K562 (cell line): ENCODE data around the gene MAPK4. TPM values are rescaled to one million over a fixed set of nuclear protein-coding genes. Genes with fewer than 3 reads are reported as not detected.

ENCODE experiments used
- ARID1B ChIP-seq: fragments of 450-650 bp; IDR thresholded peaks from 2 replicates; pipeline ENCODE4 v1.6.1; 2016; ENCODE audit warnings: antibody characterized with exemption, mild to moderate bottlenecking, inconsistent platforms
- CBX1 ChIP-seq: sonication (generic); IDR thresholded peaks from 2 replicates; pipeline ENCODE4 v1.6.1; 2016; ENCODE audit warnings: antibody characterized with exemption, low read depth, mild to moderate bottlenecking
- CHD2 ChIP-seq: IDR thresholded peaks from 2 replicates; pipeline ENCODE4 v1.6.1; 2011; ENCODE audit warnings: low read depth, low read length
- FOXJ3 ChIP-seq: sonication (generic); formaldehyde crosslinking; IDR thresholded peaks from 2 replicates; pipeline ENCODE4 v1.4.0; 2020; ENCODE audit warnings: mild to moderate bottlenecking, missing genetic modification reagents
- HOMEZ ChIP-seq: fragments of 250-450 bp; sonication (Bioruptor Pico); IDR thresholded peaks from 2 replicates; pipeline ENCODE4 v1.4.0; 2020; ENCODE audit warnings: mild to moderate bottlenecking, moderate library complexity
- ILK ChIP-seq: fragments of 450-650 bp; IDR thresholded peaks from 2 replicates; pipeline ENCODE4 v1.6.1; 2016; ENCODE audit warnings: missing genetic modification characterization, low read depth, mild to moderate bottlenecking, missing compliant biosample characterization, moderate library complexity, borderline replicate concordance
- MTF1 ChIP-seq: fragments of 250-450 bp; sonication (Bioruptor Pico); IDR thresholded peaks from 2 replicates; pipeline ENCODE4 v1.9.0; 2021; ENCODE audit warnings: moderate library complexity, mild to moderate bottlenecking, inconsistent platforms, borderline replicate concordance
- NCOA1 ChIP-seq: fragments of 450-650 bp; IDR thresholded peaks from 2 replicates; pipeline ENCODE4 v1.6.1; 2016; ENCODE audit warnings: low read depth
- NR1H2 ChIP-seq: sonication (generic); formaldehyde crosslinking; IDR thresholded peaks from 2 replicates; pipeline ENCODE4 v1.4.0; 2020; ENCODE audit warnings: mild to moderate bottlenecking, missing genetic modification reagents
- STAT5B ChIP-seq: fragments of 250-450 bp; sonication (Bioruptor Pico); IDR thresholded peaks from 2 replicates; pipeline ENCODE4 v1.8.0; 2021; ENCODE audit warnings: mild to moderate bottlenecking, inconsistent platforms
- TEAD2 ChIP-seq: fragments of 450-650 bp; IDR thresholded peaks from 2 replicates; pipeline ENCODE4 v1.6.1; 2016; ENCODE audit warnings: missing genetic modification characterization, control low read depth, missing compliant biosample characterization
- TSC22D4 ChIP-seq: fragments of 450-650 bp; IDR thresholded peaks from 2 replicates; pipeline ENCODE4 v1.6.1; 2016; ENCODE audit warnings: missing genetic modification characterization, missing biosample characterization, control low read depth
- ZBTB34 ChIP-seq: fragments of 250-450 bp; sonication (Bioruptor Pico); IDR thresholded peaks from 2 replicates; pipeline ENCODE4 v1.8.0; 2021; ENCODE audit warnings: mild to moderate bottlenecking, moderate library complexity
- ZNF551 ChIP-seq: fragments of 250-450 bp; sonication (Bioruptor Pico); IDR thresholded peaks from 2 replicates; pipeline ENCODE4 v1.5.0; 2021; ENCODE audit warnings: mild to moderate bottlenecking, moderate library complexity
- polyA plus RNA-seq, 8 experiments: library from polyadenylated mRNA; depleted of rRNA in 4 of 8; stranded (reverse) in 5 of 8; unstranded in 3 of 8; fragments of >200 nt; fragmentation: Nextera tagmentation in 2 of 8; fragmentation: Illumina TruSeq in 1 of 8; extraction: Ambion mirVana in 2 of 8; extraction: Trizol in 1 of 8; gene quantifications; 2 replicates each; pipeline versions ENCODE4 v1.2.1 to v1.2.3, GENCODE V29; 2011 to 2014; ENCODE audit warnings: inconsistent platforms in 1 of 8, missing spikeins in 1 of 8
- total RNA-seq, 7 experiments: library from RNA; depleted of rRNA in 6 of 7; stranded (reverse); fragments of >200 nt in 6 of 7; fragmentation: Illumina TruSeq in 2 of 7; extraction: Trizol in 2 of 7; gene quantifications; 2 replicates each; pipeline versions ENCODE4 v1.2.1 to v1.2.3, GENCODE V29; 2011 to 2021; ENCODE audit warnings: low replicate concordance in 1 of 7
- TF ChIP-seq, protein P1 (sequence below): fragments of 250-450 bp; sonication (Bioruptor Pico); IDR thresholded peaks from 2 replicates; pipeline ENCODE4 v1.8.0; 2022; ENCODE audit warnings: inconsistent platforms, mild to moderate bottlenecking, moderate library complexity, borderline replicate concordance

The MAPK4 gene
- total and polyA plus RNA-seq, 9 of the 15 experiments (the other 6 are each of a cell fraction or from before 2014, with no cell fraction given) = not detected

DNA sequence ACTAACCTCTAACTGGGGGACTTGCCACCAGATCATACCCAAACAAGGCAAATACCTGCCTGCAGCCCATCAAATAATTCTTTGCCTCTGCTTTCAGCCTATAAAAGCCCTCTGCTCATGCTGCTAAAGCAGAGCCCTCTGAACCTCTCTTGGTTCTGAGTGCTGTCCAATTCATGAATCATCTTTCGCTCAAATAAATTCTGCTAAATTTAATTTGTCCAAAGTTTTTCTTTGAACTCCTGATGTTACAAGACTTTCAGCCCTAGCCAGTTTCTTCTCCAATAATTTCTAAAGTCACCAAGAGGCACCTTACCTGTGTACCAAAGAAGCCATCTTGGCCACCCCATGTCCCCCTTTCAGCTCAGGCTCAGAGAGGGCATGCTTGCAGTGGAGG is 188.0 kb downstream of the MAPK4 start (continued):
- TF ChIP-seq HOMEZ (CRISPR knock-in tag) (no peak), NR1H2 (no peak), ZNF551 (CRISPR knock-in tag) (no peak), TEAD2 (tag) (no peak), MTF1 (no peak), STAT5B (CRISPR knock-in tag) (no peak), CHD2 (no peak), NCOA1 (no peak), ZBTB34 (CRISPR knock-in tag) (no peak), ILK (tag) (no peak), FOXJ3 (no peak), TSC22D4 (tag) (no peak), ARID1B (no peak), CBX1 (no peak)
- TF ChIP-seq, protein P1, sequence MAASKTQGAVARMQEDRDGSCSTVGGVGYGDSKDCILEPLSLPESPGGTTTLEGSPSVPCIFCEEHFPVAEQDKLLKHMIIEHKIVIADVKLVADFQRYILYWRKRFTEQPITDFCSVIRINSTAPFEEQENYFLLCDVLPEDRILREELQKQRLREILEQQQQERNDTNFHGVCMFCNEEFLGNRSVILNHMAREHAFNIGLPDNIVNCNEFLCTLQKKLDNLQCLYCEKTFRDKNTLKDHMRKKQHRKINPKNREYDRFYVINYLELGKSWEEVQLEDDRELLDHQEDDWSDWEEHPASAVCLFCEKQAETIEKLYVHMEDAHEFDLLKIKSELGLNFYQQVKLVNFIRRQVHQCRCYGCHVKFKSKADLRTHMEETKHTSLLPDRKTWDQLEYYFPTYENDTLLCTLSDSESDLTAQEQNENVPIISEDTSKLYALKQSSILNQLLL = no peak
